HepG2 (cell line): ENCODE data around the gene ZNF653. TPM values are rescaled to one million over a fixed set of nuclear protein-coding genes. Genes with fewer than 3 reads are reported as not detected.

Source experiments
- ATF7-NPFF ChIP-seq: sonication (generic); formaldehyde crosslinking; IDR thresholded peaks from 2 replicates; pipeline ENCODE4 v1.8.1; 2023; ENCODE audit warnings: mild to moderate bottlenecking, low read depth, missing genetic modification reagents, moderate library complexity
- KDM1A ChIP-seq: IDR thresholded peaks from 2 replicates; pipeline ENCODE4 v1.6.1; 2016; ENCODE audit warnings: missing compliant biosample characterization
- SRF ChIP-seq: IDR thresholded peaks from 2 replicates; pipeline ENCODE4 v1.6.1; 2011; ENCODE audit warnings: mild to moderate bottlenecking, low read depth, low read length, moderate library complexity
- XBP1 ChIP-seq: sonication (generic); formaldehyde crosslinking; IDR thresholded peaks from 2 replicates; pipeline ENCODE4 v1.5.0; 2020; ENCODE audit warnings: missing genetic modification reagents
- ZFP91 ChIP-seq: sonication (generic); formaldehyde crosslinking; IDR thresholded peaks from 2 replicates; pipeline ENCODE4 v1.9.0; 2022; ENCODE audit warnings: missing genetic modification reagents, mild to moderate bottlenecking, borderline replicate concordance
- ZNF234 ChIP-seq: sonication (generic); formaldehyde crosslinking; conservative IDR thresholded peaks from 2 replicates; pipeline ENCODE4 v1.5.1; 2020; ENCODE audit warnings: mild to moderate bottlenecking, missing genetic modification reagents
- ZNF414 ChIP-seq: sonication (generic); formaldehyde crosslinking; IDR thresholded peaks from 2 replicates; pipeline ENCODE4 v1.5.0; 2020; ENCODE audit warnings: missing genetic modification reagents
- ZNF512 ChIP-seq: sonication (generic); formaldehyde crosslinking; IDR thresholded peaks from 2 replicates; pipeline ENCODE4 v1.4.0; 2020; ENCODE audit warnings: mild to moderate bottlenecking, missing genetic modification reagents
- ZNF619 ChIP-seq: sonication (generic); formaldehyde crosslinking; IDR thresholded peaks from 2 replicates; pipeline ENCODE4 v1.4.0; 2020; ENCODE audit warnings: mild to moderate bottlenecking, missing genetic modification reagents
- ZNF850 ChIP-seq: sonication (generic); formaldehyde crosslinking; conservative IDR thresholded peaks from 2 replicates; pipeline ENCODE4 v1.9.0; 2021; ENCODE audit warnings: mild to moderate bottlenecking, missing genetic modification reagents
- polyA plus RNA-seq, 8 experiments: library from polyadenylated mRNA; depleted of rRNA in 3 of 8; stranded (reverse) in 7 of 8; unstranded in 1 of 8; fragments of >200 nt; fragmentation: Illumina TruSeq in 4 of 8; extraction: Trizol in 4 of 8; gene quantifications; 2 replicates each; pipeline versions ENCODE4 v1.2.1 to v1.2.3, GENCODE V29; 2011 to 2016; ENCODE audit warnings: low read depth in 4 of 8, missing spikeins in 1 of 8, mixed read lengths in 1 of 8; ENCODE audit not compliant: insufficient read depth in 1 of 8
- total RNA-seq, 5 experiments: library from RNA; depleted of rRNA; stranded (reverse); fragments of >200 nt; fragmentation: Illumina TruSeq; extraction: Trizol; gene quantifications; 2 replicates each; pipeline ENCODE4 v1.2.3, GENCODE V29; 2016; ENCODE audit warnings: low read depth in 1 of 5
- TF ChIP-seq, protein P1 (sequence below), 2 experiments: sonication (generic) in 1 of 2; formaldehyde crosslinking in 1 of 2; IDR thresholded peaks; 2 replicates each; pipeline versions ENCODE4 v1.5.1 to v1.6.1; 2011 to 2020; ENCODE audit warnings: borderline replicate concordance in 1 of 2, low read depth in 1 of 2, low read length in 1 of 2, mild to moderate bottlenecking in 1 of 2, missing genetic modification reagents in 1 of 2, moderate library complexity in 1 of 2
- TF ChIP-seq, protein P2 (sequence below): sonication (generic); formaldehyde crosslinking; IDR thresholded peaks from 2 replicates; pipeline ENCODE4 v1.5.1; 2020; ENCODE audit warnings: missing genetic modification reagents, mild to moderate bottlenecking, borderline replicate concordance
- TF ChIP-seq, protein P3 (sequence below): sonication (generic); formaldehyde crosslinking; IDR thresholded peaks from 2 replicates; pipeline ENCODE4 v1.9.0; 2021; ENCODE audit warnings: missing genetic modification reagents, mild to moderate bottlenecking, borderline replicate concordance

ZNF653 gene
- total and polyA plus RNA-seq, 2 of the 13 experiments (the other 11 are each of a cell fraction or from before 2014, with no cell fraction given): 4.7 to 7.1 TPM

GRCh38 chr19:11530432-11530831 lies 24.8 kb upstream of the ZNF653 start (continued):
- TF ChIP-seq ZFP91 (CRISPR knock-in tag) (0 out of 2 replicates have a peak, but pooled peaks have one; percentile 20), ZNF512 (CRISPR knock-in tag) (no peak), ZNF850 (CRISPR knock-in tag) (no peak), ZNF414 (CRISPR knock-in tag) (no peak), ATF7-NPFF (peak; percentile 57; the same call in 1 of the 2 replicates), ZNF619 (CRISPR knock-in tag) (no peak), ZNF234 (no peak), KDM1A (CRISPR knock-in tag) (peak; percentile 53; the same call in 1 of the 2 replicates), XBP1 (CRISPR knock-in tag) (no peak), SRF (no peak)
- TF ChIP-seq, protein P1, sequence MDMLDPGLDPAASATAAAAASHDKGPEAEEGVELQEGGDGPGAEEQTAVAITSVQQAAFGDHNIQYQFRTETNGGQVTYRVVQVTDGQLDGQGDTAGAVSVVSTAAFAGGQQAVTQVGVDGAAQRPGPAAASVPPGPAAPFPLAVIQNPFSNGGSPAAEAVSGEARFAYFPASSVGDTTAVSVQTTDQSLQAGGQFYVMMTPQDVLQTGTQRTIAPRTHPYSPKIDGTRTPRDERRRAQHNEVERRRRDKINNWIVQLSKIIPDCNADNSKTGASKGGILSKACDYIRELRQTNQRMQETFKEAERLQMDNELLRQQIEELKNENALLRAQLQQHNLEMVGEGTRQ (IDR thresholded peaks at IDR 0.05; ENCODE audit: low read depth, low read length): peak; percentile 67
- TF ChIP-seq, protein P1 (CRISPR knock-in tag; IDR thresholded peaks at IDR 0.05; ENCODE audit: borderline replicate concordance): peak; percentile 55; the same call in 1 of the 2 replicates
- TF ChIP-seq, protein P2, sequence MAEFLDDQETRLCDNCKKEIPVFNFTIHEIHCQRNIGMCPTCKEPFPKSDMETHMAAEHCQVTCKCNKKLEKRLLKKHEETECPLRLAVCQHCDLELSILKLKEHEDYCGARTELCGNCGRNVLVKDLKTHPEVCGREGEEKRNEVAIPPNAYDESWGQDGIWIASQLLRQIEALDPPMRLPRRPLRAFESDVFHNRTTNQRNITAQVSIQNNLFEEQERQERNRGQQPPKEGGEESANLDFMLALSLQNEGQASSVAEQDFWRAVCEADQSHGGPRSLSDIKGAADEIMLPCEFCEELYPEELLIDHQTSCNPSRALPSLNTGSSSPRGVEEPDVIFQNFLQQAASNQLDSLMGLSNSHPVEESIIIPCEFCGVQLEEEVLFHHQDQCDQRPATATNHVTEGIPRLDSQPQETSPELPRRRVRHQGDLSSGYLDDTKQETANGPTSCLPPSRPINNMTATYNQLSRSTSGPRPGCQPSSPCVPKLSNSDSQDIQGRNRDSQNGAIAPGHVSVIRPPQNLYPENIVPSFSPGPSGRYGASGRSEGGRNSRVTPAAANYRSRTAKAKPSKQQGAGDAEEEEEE (CRISPR knock-in tag): no peak
- TF ChIP-seq, protein P3, sequence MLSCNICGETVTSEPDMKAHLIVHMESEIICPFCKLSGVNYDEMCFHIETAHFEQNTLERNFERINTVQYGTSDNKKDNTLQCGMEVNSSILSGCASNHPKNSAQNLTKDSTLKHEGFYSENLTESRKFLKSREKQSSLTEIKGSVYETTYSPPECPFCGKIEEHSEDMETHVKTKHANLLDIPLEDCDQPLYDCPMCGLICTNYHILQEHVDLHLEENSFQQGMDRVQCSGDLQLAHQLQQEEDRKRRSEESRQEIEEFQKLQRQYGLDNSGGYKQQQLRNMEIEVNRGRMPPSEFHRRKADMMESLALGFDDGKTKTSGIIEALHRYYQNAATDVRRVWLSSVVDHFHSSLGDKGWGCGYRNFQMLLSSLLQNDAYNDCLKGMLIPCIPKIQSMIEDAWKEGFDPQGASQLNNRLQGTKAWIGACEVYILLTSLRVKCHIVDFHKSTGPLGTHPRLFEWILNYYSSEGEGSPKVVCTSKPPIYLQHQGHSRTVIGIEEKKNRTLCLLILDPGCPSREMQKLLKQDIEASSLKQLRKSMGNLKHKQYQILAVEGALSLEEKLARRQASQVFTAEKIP (CRISPR knock-in tag): no peak
